Amniotic stem cell (primary cell): ENCODE data around the gene OR4K13.

Experiments used
- DNase-seq: peaks from one replicate; lab custom pipeline; 2025; lab: John Stamatoyannopoulos, UW

Gene OR4K13

GRCh38 chr14:20035938-20036337, at the start of gene OR4K13:
Gene OR4K13 (minus strand): TSS chr14:20036038. CDS start chr14:20034758, 1,280 bp downstream.
- DNase-seq, result no peak

- no peak for DNase-seq
Measured at GRCh38 chr14:20059745-20060144, 23.9 kb upstream of the OR4K13 start, which contains the start of gene OR4L1. Gene OR4L1 (plus strand): TSS chr14:20060045. CDS start chr14:20060045, 0 bp downstream.

- no peak for DNase-seq
Measured at GRCh38 chr14:20048202-20048601, 12.4 kb upstream of the OR4K13 start.

- DNase-seq, result no peak
Measured at GRCh38 chr14:20044243-20044642, 8.4 kb upstream of the OR4K13 start.

- no peak for DNase-seq
Measured at GRCh38 chr14:20035449-20035848, 389 bp downstream of the OR4K13 start.

GRCh38 chr14:20031058-20031457, 4.8 kb downstream of the OR4K13 start:
- no peak for DNase-seq

GRCh38 chr14:20019257-20019865, 16.5 kb downstream of the OR4K13 start, which contains the start of gene OR4K14:
Gene OR4K14 (minus strand): TSS chr14:20019307. CDS start chr14:20015193, 4,114 bp downstream.
- no peak for DNase-seq

- no peak for DNase-seq
Measured at GRCh38 chr14:20008156-20008555, 27.7 kb downstream of the OR4K13 start.

GRCh38 chr14:20002319-20002718, 33.5 kb downstream of the OR4K13 start:
- DNase-seq, result no peak

- DNase-seq, result no peak
Measured at GRCh38 chr14:20001863-20002262, 34.0 kb downstream of the OR4K13 start, which contains the start of gene OR4Q2. Gene OR4Q2 (plus strand): TSS chr14:20002163.

GRCh38 chr14:19993438-19993837, 42.4 kb downstream of the OR4K13 start:
- no peak for DNase-seq
